ENCODE results near the gene GPR156. TPM values are rescaled to one million over a fixed set of nuclear protein-coding genes. Genes with fewer than 3 reads are reported as not detected.
A peak's percentile ranks its signal among the peaks of the same experiment; 100 is the strongest.

The GPR156 gene
- total RNA-seq, 1 experiment from 2014 or later: 0.08 TPM

- DNase-seq (ENCODE audit: low read depth, low spot score): no peak
- in situ Hi-C loops (cut with HindIII; ENCODE audit: low pct_unique_long_range_greater_than_20kb, low sequenced_read_pairs): no loop called here
Observed at GRCh38 chr3:120204338-120204737, 80.7 kb downstream of the GPR156 start.

GRCh38 chr3:120203621-120204020, 81.4 kb downstream of the GPR156 start:
- in situ Hi-C loops (cut with HindIII; ENCODE audit: low pct_unique_long_range_greater_than_20kb, low sequenced_read_pairs): no loop called here
- no peak for DNase-seq (ENCODE audit: low read depth, low spot score)

- in situ Hi-C loops (cut with HindIII; ENCODE audit: low pct_unique_long_range_greater_than_20kb, low sequenced_read_pairs): no loop called here
- DNase-seq (ENCODE audit: low read depth, low spot score): peak; percentile 35
Observed at GRCh38 chr3:120203016-120203415, 82.0 kb downstream of the GPR156 start.

- in situ Hi-C loops (cut with HindIII; ENCODE audit: low pct_unique_long_range_greater_than_20kb, low sequenced_read_pairs): no loop called here
- DNase-seq (ENCODE audit: low read depth, low spot score): no peak
Observed at GRCh38 chr3:120202363-120202762, 82.7 kb downstream of the GPR156 start.

- DNase-seq (ENCODE audit: low read depth, low spot score): no peak
- in situ Hi-C loops (cut with HindIII; ENCODE audit: low pct_unique_long_range_greater_than_20kb, low sequenced_read_pairs): no loop called here
Observed at GRCh38 chr3:120200493-120201235, 84.4 kb downstream of the GPR156 start.

- in situ Hi-C loops (cut with HindIII; ENCODE audit: low pct_unique_long_range_greater_than_20kb, low sequenced_read_pairs): no loop called here
- peak; percentile 54 for DNase-seq (ENCODE audit: low read depth, low spot score)
Observed at GRCh38 chr3:120198305-120198878, 86.6 kb downstream of the GPR156 start.

GRCh38 chr3:120196812-120197211, 88.2 kb downstream of the GPR156 start:
- DNase-seq (ENCODE audit: low read depth, low spot score): no peak
- in situ Hi-C loops (cut with HindIII; ENCODE audit: low pct_unique_long_range_greater_than_20kb, low sequenced_read_pairs): no loop called here

- in situ Hi-C loops (cut with HindIII; ENCODE audit: low pct_unique_long_range_greater_than_20kb, low sequenced_read_pairs): no loop called here
- no peak for DNase-seq (ENCODE audit: low read depth, low spot score)
Observed at GRCh38 chr3:120196333-120196732, 88.7 kb downstream of the GPR156 start.

- in situ Hi-C loops (cut with HindIII; ENCODE audit: low pct_unique_long_range_greater_than_20kb, low sequenced_read_pairs): no loop called here
- DNase-seq (ENCODE audit: low read depth, low spot score): no peak
Observed at GRCh38 chr3:120193554-120193953, 91.5 kb downstream of the GPR156 start.

- in situ Hi-C loops (cut with HindIII; ENCODE audit: low pct_unique_long_range_greater_than_20kb, low sequenced_read_pairs): no loop called here
- no peak for DNase-seq (ENCODE audit: low read depth, low spot score)
Observed at GRCh38 chr3:120192579-120192978, 92.4 kb downstream of the GPR156 start.

GRCh38 chr3:120192159-120192558, 92.9 kb downstream of the GPR156 start:
- DNase-seq (ENCODE audit: low read depth, low spot score): no peak
- in situ Hi-C loops (cut with HindIII; ENCODE audit: low pct_unique_long_range_greater_than_20kb, low sequenced_read_pairs): no loop called here

- DNase-seq (ENCODE audit: low read depth, low spot score): peak; percentile 53
- in situ Hi-C loops (cut with HindIII; ENCODE audit: low pct_unique_long_range_greater_than_20kb, low sequenced_read_pairs): no loop called here
Observed at GRCh38 chr3:120182613-120183511, 102.2 kb downstream of the GPR156 start.

- peak; percentile 15 for DNase-seq (ENCODE audit: low read depth, low spot score)
- in situ Hi-C loops (cut with HindIII; ENCODE audit: low pct_unique_long_range_greater_than_20kb, low sequenced_read_pairs): no loop called here
Observed at GRCh38 chr3:120181632-120182031, 103.4 kb downstream of the GPR156 start.

- DNase-seq (ENCODE audit: low read depth, low spot score): no peak
- in situ Hi-C loops (cut with HindIII; ENCODE audit: low pct_unique_long_range_greater_than_20kb, low sequenced_read_pairs): no loop called here
Observed at GRCh38 chr3:120180731-120181412, 104.2 kb downstream of the GPR156 start.

GRCh38 chr3:120177707-120178306, 107.2 kb downstream of the GPR156 start:
- peak; percentile 33 for DNase-seq (ENCODE audit: low read depth, low spot score)
- in situ Hi-C loops (cut with HindIII; ENCODE audit: low pct_unique_long_range_greater_than_20kb, low sequenced_read_pairs): no loop called here

- peak; percentile 63 for DNase-seq (ENCODE audit: low read depth, low spot score)
- in situ Hi-C loops (cut with HindIII; ENCODE audit: low pct_unique_long_range_greater_than_20kb, low sequenced_read_pairs): no loop called here
Observed at GRCh38 chr3:120177151-120177550, 107.9 kb downstream of the GPR156 start.

- no peak for DNase-seq (ENCODE audit: low read depth, low spot score)
- in situ Hi-C loops (cut with HindIII; ENCODE audit: low pct_unique_long_range_greater_than_20kb, low sequenced_read_pairs): no loop called here
Observed at GRCh38 chr3:120174811-120175539, 110.0 kb downstream of the GPR156 start.

Data from SK-MEL-5 (cell line).